NCI-H2107 treated with DMSO at 0.1 percent for 48 hours (cell line): ENCODE measurements around the gene SLC1A2.

Source experiments
- DNase-seq: peaks from one replicate; lab custom pipeline; 2025; ENCODE audit not compliant: unreplicated experiment; lab: John Stamatoyannopoulos, UW

SLC1A2 gene

GRCh38 chr11:35330156-35330889 is 89.0 kb downstream of the SLC1A2 start:
- DNase-seq, result no peak

GRCh38 chr11:35327829-35328228 is 91.5 kb downstream of the SLC1A2 start:
- DNase-seq, result no peak

GRCh38 chr11:35326266-35326879 is 93.0 kb downstream of the SLC1A2 start:
- DNase-seq, result no peak

- DNase-seq, result no peak
Observed at GRCh38 chr11:35324981-35325380, 94.4 kb downstream of the SLC1A2 start.

GRCh38 chr11:35324183-35324886 is 95.0 kb downstream of the SLC1A2 start:
- DNase-seq, result no peak

GRCh38 chr11:35323076-35323868 is 96.1 kb downstream of the SLC1A2 start:
- DNase-seq, result no peak

- peak; percentile 26 for DNase-seq
Observed at GRCh38 chr11:35322318-35322979, 96.9 kb downstream of the SLC1A2 start.

GRCh38 chr11:35321532-35322317 is 97.6 kb downstream of the SLC1A2 start:
- DNase-seq, result no peak

- DNase-seq, result no peak
Observed at GRCh38 chr11:35321111-35321510, 98.2 kb downstream of the SLC1A2 start.

GRCh38 chr11:35318977-35319925 is 100.1 kb downstream of the SLC1A2 start:
- no peak for DNase-seq

- no peak for DNase-seq
Observed at GRCh38 chr11:35318309-35318708, 101.0 kb downstream of the SLC1A2 start.

- no peak for DNase-seq
Observed at GRCh38 chr11:35317253-35317652, 102.1 kb downstream of the SLC1A2 start.

GRCh38 chr11:35316161-35316560 is 103.2 kb downstream of the SLC1A2 start:
- no peak for DNase-seq

GRCh38 chr11:35313760-35314153 is 105.6 kb downstream of the SLC1A2 start:
- no peak for DNase-seq

GRCh38 chr11:35313066-35313759 is 106.1 kb downstream of the SLC1A2 start:
- no peak for DNase-seq

GRCh38 chr11:35311331-35311730 is 108.0 kb downstream of the SLC1A2 start:
- no peak for DNase-seq

GRCh38 chr11:35308157-35308556 is 111.2 kb downstream of the SLC1A2 start:
- DNase-seq, result no peak

- DNase-seq, result no peak
Observed at GRCh38 chr11:35307221-35307621, 112.1 kb downstream of the SLC1A2 start.
